Mucosa of descending colon (tissue), 3 donors: ENCODE results near the gene ARHGAP22. TPM values are rescaled to one million over a fixed set of nuclear protein-coding genes. Genes with fewer than 3 reads are reported as not detected.

Experiments used
- ATAC-seq: fragments of 200-7000 bp; cut with Tn5 transposase; one replicate; pipeline ENCODE4 v1.9.1; 2020; ENCODE audit warnings: mild to moderate bottlenecking, moderate library complexity
- DNase-seq, 3 donors: peaks; one replicate each; pipeline ENCODE4 v3.0.0-alpha.2; 2020
- H3K36me3 ChIP-seq: fragments of 200-600 bp; one replicate; pipeline ENCODE4 v1.8.0; 2021; ENCODE audit warnings: low read depth, mild to moderate bottlenecking
- H3K4me1 ChIP-seq: fragments of 200-600 bp; one replicate; pipeline ENCODE4 v1.8.0; 2021; ENCODE audit warnings: low read depth, mild to moderate bottlenecking
- H3K4me3 ChIP-seq: fragments of 200-600 bp; one replicate; pipeline ENCODE4 v1.8.0; 2021; ENCODE audit warnings: mild to moderate bottlenecking
- H3K9me3 ChIP-seq: fragments of 200-600 bp; one replicate; pipeline ENCODE4 v1.8.0; 2021; ENCODE audit warnings: mild to moderate bottlenecking
- intact Hi-C, 2 donors: fragments of 100-400 bp; cut with DNase I in 1 of 2; cut with micrococcal nuclease in 1 of 2; formaldehyde crosslinking; loops; one replicate each; pipeline versions ENCODE4 v1.11.0 to v1.11.1; 2022; cut with DNase I, micrococcal nuclease
- total RNA-seq, 3 donors: library from RNA; stranded (reverse); fragmentation: NEBNext Ultra II Directional in 2 of 3; extraction: Animal tissue kit (Norgen Biotek cat#: 25700) in 2 of 3; gene quantifications; one replicate each; pipeline versions ENCODE4 v1.2.1 to v1.2.4, GENCODE V29; 2021 to 2023
- TF ChIP-seq, protein P1 (sequence below): fragments of 200-600 bp; IDR thresholded peaks from one replicate; pipeline ENCODE4 v1.8.0; 2022; ENCODE audit warnings: antibody characterized with exemption, mild to moderate bottlenecking
- donor health status: DM: no; HTN: no; CAD: no; lungs with moderate emphysema.
- donor health status: DM: no; HTN: no; CAD: no.
- donor health status: DM: no; HTN: yes; CAD: no.

Gene ARHGAP22
- total RNA-seq, 3 donors from 2014 or later: 0.93 to 5.9 (median 1.3) TPM

GRCh38 chr10:48467669-48468068 lies 137.2 kb downstream of the ARHGAP22 start:
- ATAC-seq: no peak
- no peak overlapping the region for H3K4me3 ChIP-seq
- TF ChIP-seq, protein P1, sequence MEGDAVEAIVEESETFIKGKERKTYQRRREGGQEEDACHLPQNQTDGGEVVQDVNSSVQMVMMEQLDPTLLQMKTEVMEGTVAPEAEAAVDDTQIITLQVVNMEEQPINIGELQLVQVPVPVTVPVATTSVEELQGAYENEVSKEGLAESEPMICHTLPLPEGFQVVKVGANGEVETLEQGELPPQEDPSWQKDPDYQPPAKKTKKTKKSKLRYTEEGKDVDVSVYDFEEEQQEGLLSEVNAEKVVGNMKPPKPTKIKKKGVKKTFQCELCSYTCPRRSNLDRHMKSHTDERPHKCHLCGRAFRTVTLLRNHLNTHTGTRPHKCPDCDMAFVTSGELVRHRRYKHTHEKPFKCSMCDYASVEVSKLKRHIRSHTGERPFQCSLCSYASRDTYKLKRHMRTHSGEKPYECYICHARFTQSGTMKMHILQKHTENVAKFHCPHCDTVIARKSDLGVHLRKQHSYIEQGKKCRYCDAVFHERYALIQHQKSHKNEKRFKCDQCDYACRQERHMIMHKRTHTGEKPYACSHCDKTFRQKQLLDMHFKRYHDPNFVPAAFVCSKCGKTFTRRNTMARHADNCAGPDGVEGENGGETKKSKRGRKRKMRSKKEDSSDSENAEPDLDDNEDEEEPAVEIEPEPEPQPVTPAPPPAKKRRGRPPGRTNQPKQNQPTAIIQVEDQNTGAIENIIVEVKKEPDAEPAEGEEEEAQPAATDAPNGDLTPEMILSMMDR: no peak
- no peaks in the 10 kb centered on the region for H3K9me3 ChIP-seq
- H3K4me1 ChIP-seq: no peaks in the 10 kb centered on the region
- intact Hi-C loops: no loop called here
- no peak for DNase-seq
- H3K36me3 ChIP-seq: no peaks in the 10 kb centered on the region

- no peak overlapping the region for H3K4me3 ChIP-seq
- TF ChIP-seq, protein P1: no peak
Observed at GRCh38 chr10:48466611-48467240, 138.1 kb downstream of the ARHGAP22 start.

DNA sequence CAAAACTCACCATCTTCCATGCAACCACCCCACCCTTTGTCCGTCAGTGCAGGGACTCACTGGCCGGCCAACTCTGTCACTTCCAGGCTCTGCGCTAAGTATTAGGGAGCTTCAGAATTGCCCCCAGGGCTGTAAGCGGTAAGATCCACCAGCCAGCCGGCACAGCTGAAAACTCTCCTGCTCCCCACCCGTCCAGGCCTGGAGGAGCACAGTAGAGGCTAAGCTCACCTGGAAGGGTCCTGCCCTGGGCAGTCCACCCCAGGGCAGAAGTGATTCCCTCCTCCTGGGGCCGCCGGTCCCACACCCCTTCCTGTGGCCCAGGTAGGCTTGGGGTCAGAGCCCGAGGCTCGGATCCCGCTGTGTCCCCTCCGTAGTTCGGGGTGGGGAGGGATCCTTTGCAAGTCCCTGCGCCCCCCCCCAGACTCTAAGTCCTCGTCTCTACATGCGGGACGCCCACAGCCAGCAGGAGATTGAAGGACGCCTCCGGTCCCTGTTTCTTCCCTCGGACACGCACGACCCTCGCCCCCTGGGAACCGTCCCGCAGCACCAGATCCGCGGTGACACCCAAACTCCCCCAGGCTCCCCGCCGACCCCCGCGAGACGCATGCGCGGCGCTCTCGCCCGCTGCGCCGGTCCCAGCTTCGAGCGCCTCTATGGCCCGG lies 138.9 kb downstream of the ARHGAP22 start:
- no peak overlapping the region for H3K4me3 ChIP-seq
- DNase-seq (peak in 1 of 3 donors; percentile 1), ATAC-seq (no peak)
- intact Hi-C loops: no loop called here
- TF ChIP-seq, protein P1: no peak
- H3K36me3 ChIP-seq: no peaks in the 10 kb centered on the region
- H3K4me1 ChIP-seq: no peaks in the 10 kb centered on the region
- no peaks in the 10 kb centered on the region for H3K9me3 ChIP-seq

More at GRCh38 chr10:48466611-48467240, 138.1 kb downstream of the ARHGAP22 start:
- Histone ChIP-seq H3K36me3 (no peaks in the 10 kb centered on the region), H3K9me3 (no peaks in the 10 kb centered on the region), H3K4me1 (no peaks in the 10 kb centered on the region)
- peak in 1 of 3 donors; percentile 31 for DNase-seq
- intact Hi-C loops: no loop called here
- no peak for ATAC-seq

DNA sequence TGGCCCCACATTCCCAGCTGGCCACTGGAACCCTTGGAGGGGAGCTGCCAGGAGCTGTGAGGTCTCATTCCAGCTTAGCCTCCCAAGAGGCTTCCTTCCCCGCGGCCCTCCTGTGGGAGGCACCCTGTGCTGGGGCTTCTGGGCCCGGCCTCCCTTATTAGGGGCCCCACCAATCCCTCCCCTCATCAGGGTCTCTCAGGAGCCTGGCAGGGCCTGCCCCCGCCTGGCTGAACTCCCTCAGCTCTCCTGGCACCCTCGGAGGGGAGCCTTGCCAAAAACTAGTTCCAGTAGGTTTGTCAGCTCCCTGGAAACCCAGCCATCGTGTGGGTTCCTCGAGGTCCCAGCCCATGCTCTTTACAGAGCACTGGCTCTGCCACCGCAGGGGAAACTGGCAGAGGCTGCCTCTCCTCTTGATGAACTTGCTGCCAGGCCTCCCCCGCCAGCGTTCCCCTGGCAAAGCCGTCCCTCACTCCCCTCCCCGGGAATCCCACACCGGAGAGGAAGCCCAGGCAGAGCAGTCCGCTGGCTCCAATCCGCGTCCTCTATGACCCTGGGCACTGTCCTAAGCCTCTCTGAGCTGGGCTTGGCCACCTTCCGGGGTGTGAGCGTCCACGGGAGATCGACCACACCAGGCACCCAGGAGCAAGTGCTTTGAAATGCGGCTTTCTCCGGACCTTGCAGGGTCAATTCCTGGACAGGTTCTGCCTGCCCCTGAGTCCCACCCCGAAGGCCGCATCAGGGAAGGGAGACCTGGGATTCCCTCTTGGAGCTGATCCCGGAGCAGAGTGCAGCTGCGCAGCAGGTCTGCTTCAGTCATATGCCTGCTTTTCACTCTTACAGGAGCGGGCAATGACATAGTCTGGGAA lies 139.8 kb downstream of the ARHGAP22 start:
- no peaks in the 10 kb centered on the region for H3K4me1 ChIP-seq
- ATAC-seq: no peak
- no peaks in the 10 kb centered on the region for H3K9me3 ChIP-seq
- H3K36me3 ChIP-seq: no peaks in the 10 kb centered on the region
- intact Hi-C loops: no loop called here
- TF ChIP-seq, protein P1: no peak
- H3K4me3 ChIP-seq: no peak overlapping the region
- DNase-seq: peak in 1 of 3 donors; percentile 10

DNA sequence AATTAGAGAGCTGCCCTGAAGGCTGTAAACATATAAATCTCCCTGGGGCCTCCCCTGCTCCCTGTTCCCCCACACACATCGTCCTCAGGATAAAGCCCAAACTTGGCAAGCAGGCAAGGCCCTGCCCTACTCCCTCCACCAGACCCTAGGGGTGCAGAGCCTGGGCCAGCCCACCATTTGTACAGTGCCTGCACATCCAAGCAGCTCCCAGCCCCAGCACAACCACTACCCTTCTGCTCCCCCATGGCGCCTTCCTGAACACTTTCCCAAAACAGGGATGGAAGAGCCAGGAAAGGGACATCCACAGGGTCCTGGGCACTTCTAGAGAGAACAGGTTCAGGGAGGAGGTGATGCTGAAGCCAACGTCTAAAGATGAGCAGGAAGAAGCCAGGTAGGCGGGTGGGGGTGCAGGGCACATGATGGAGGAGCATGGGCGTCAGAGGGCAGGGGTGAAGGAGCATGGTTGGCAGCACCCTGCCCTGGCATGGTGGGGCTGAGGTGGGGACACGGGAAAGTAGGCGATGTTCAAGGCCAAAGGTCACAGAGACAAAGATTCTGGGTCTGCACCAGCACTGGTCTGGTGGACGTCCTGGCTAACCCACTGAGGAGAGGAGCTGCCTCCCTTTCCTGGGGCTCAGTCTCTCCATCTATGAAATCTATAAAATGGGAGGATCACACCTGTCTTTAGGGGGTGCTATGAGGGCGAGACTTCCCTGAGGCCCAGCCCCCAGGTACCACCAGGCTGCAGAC lies 140.6 kb downstream of the ARHGAP22 start:
- Histone ChIP-seq H3K36me3 (no peaks in the 10 kb centered on the region), H3K4me3 (no peak overlapping the region), H3K9me3 (no peaks in the 10 kb centered on the region), H3K4me1 (no peaks in the 10 kb centered on the region)
- no peak for ATAC-seq
- intact Hi-C loops: no loop called here
- no peak for DNase-seq
- TF ChIP-seq, protein P1: no peak
